GM23338 (cell line): Measurements from ENCODE around the gene MAPKAPK3. TPM values are rescaled to one million over a fixed set of nuclear protein-coding genes. Genes with fewer than 3 reads are reported as not detected.
A peak's percentile ranks its signal among the peaks of the same experiment; 100 is the strongest.

Experiments used
- ATAC-seq: fragments of 200-7000 bp; cut with Tn5 transposase; 3 replicates; pipeline ENCODE4 v1.9.1; 2020
- DNase-seq: peaks from one replicate; pipeline ENCODE4 v3.0.0-alpha.2; 2015; ENCODE audit warnings: low spot score
- H2AFZ ChIP-seq: fragments of 200-600 bp; sonication (generic); 2 replicates; pipeline ENCODE4 v1.8.0; 2016; ENCODE audit warnings: antibody characterized with exemption, mild to moderate bottlenecking, moderate library complexity
- H3F3A ChIP-seq: fragments of 200-600 bp; sonication (generic); replicated peaks from 2 replicates; pipeline ENCODE4 v1.8.0; 2017; ENCODE audit warnings: antibody characterized with exemption, mixed run types, low read depth
- H3K27ac ChIP-seq: fragments of 200-600 bp; sonication (generic); 2 replicates; pipeline ENCODE4 v1.6.1; 2016; ENCODE audit warnings: low read depth
- H3K27me3 ChIP-seq: fragments of 200-600 bp; sonication (generic); 2 replicates; pipeline ENCODE4 v1.8.0; 2016; ENCODE audit warnings: mild to moderate bottlenecking, mixed run types, moderate library complexity; ENCODE audit not compliant: insufficient read depth
- H3K36me3 ChIP-seq: fragments of 200-600 bp; sonication (generic); 2 replicates; pipeline ENCODE4 v1.8.0; 2016; ENCODE audit warnings: mild to moderate bottlenecking; ENCODE audit not compliant: insufficient read depth
- H3K4me1 ChIP-seq: fragments of 200-600 bp; sonication (generic); 2 replicates; pipeline ENCODE4 v1.8.0; 2016; ENCODE audit warnings: mild to moderate bottlenecking, moderate library complexity; ENCODE audit not compliant: insufficient read depth
- H3K4me2 ChIP-seq: fragments of 200-600 bp; sonication (generic); 2 replicates; pipeline ENCODE4 v1.7.1; 2017; ENCODE audit warnings: mixed run types
- H3K4me3 ChIP-seq: fragments of 200-600 bp; sonication (generic); 2 replicates; pipeline ENCODE4 v1.6.1; 2016; ENCODE audit warnings: mixed run types
- H3K79me2 ChIP-seq: fragments of 200-600 bp; sonication (generic); replicated peaks from 2 replicates; pipeline ENCODE4 v1.8.0; 2017; ENCODE audit warnings: mild to moderate bottlenecking; ENCODE audit not compliant: insufficient read depth
- H3K9me2 ChIP-seq: fragments of 200-600 bp; sonication (generic); 2 replicates; pipeline ENCODE4 v1.8.0; 2017; ENCODE audit not compliant: insufficient read depth
- H4K20me1 ChIP-seq: fragments of 200-600 bp; sonication (generic); replicated peaks from 2 replicates; pipeline ENCODE4 v1.8.0; 2017; ENCODE audit warnings: mild to moderate bottlenecking; ENCODE audit not compliant: insufficient read depth
- H3K27ac Mint-ChIP-seq: 2 replicates; pipeline ENCODE4 v1.8.0; 2020; ENCODE audit warnings: inconsistent platforms, mild to moderate bottlenecking, moderate library complexity, mixed read lengths
- H3K27me3 Mint-ChIP-seq: 3 replicates; pipeline ENCODE4 v1.8.0; 2022; ENCODE audit warnings: low read depth, mild to moderate bottlenecking, moderate library complexity, mixed read lengths, inconsistent platforms; ENCODE audit not compliant: insufficient read depth, poor library complexity
- H3K36me3 Mint-ChIP-seq: 3 replicates; pipeline ENCODE4 v1.8.0; 2021; ENCODE audit warnings: low read depth, mild to moderate bottlenecking, inconsistent platforms, moderate library complexity, mixed read lengths
- H3K4me1 Mint-ChIP-seq: 3 replicates; pipeline ENCODE4 v1.8.0; 2020; ENCODE audit warnings: mild to moderate bottlenecking, inconsistent platforms, mixed read lengths
- H3K4me3 Mint-ChIP-seq: 3 replicates; pipeline ENCODE4 v1.8.0; 2021; ENCODE audit warnings: moderate library complexity, mild to moderate bottlenecking, inconsistent platforms, mixed read lengths
- H3K9me3 Mint-ChIP-seq: 3 replicates; pipeline ENCODE4 v1.8.0; 2020; ENCODE audit warnings: moderate library complexity, mild to moderate bottlenecking, inconsistent platforms, mixed read lengths
- CREB1 ChIP-seq: fragments of 250-450 bp; sonication (Bioruptor Pico); IDR thresholded peaks from 2 replicates; pipeline ENCODE4 v1.5.0; 2020; ENCODE audit warnings: low read depth, mild to moderate bottlenecking, moderate library complexity
- CTCF ChIP-seq, 2 experiments: fragments of 200-600 bp in 1 of 2; sonication (generic) in 1 of 2; conservative IDR thresholded peaks; 2 replicates each; pipeline versions ENCODE4 v1.5.1 to v1.6.1; 2016 to 2017; ENCODE audit warnings: antibody characterized with exemption in 2 of 2, low read depth in 2 of 2, mild to moderate bottlenecking in 2 of 2, moderate library complexity in 1 of 2
- ETS1 ChIP-seq: IDR thresholded peaks from 2 replicates; pipeline ENCODE4 v1.6.1; 2016; ENCODE audit warnings: antibody characterized with exemption
- EZH2 ChIP-seq: fragments of 200-600 bp; sonication (generic); IDR thresholded peaks from one replicate; pipeline ENCODE4 v1.8.0; 2017; ENCODE audit warnings: antibody characterized with exemption, mild to moderate bottlenecking, low read depth; ENCODE audit not compliant: unreplicated experiment
- EZH2phosphoT487 ChIP-seq: fragments of 200-600 bp; sonication (generic); IDR thresholded peaks from one replicate; pipeline ENCODE4 v1.8.1; 2018; ENCODE audit warnings: antibody characterized with exemption; ENCODE audit not compliant: unreplicated experiment
- JUNB ChIP-seq: IDR thresholded peaks from one replicate; pipeline ENCODE4 v1.6.1; 2016; ENCODE audit warnings: antibody characterized with exemption; ENCODE audit not compliant: unreplicated experiment
- NANOG ChIP-seq: IDR thresholded peaks from 2 replicates; pipeline ENCODE4 v1.6.1; 2016; ENCODE audit warnings: antibody characterized with exemption, borderline replicate concordance
- POLR2AphosphoS5 ChIP-seq: IDR thresholded peaks from 2 replicates; pipeline ENCODE4 v1.6.1; 2016; ENCODE audit warnings: antibody characterized with exemption, low read depth
- REST ChIP-seq: IDR thresholded peaks from one replicate; pipeline ENCODE4 v1.6.1; 2018; ENCODE audit warnings: antibody characterized with exemption; ENCODE audit not compliant: unreplicated experiment
- STAT1 ChIP-seq: IDR thresholded peaks from one replicate; pipeline ENCODE4 v1.6.1; 2016; ENCODE audit warnings: antibody characterized with exemption; ENCODE audit not compliant: unreplicated experiment
- ZNF114 ChIP-seq: fragments of 250-450 bp; sonication (Bioruptor Pico); IDR thresholded peaks from 2 replicates; pipeline ENCODE4 v1.5.0; 2020; ENCODE audit warnings: mild to moderate bottlenecking, moderate library complexity
- ZNF331 ChIP-seq: fragments of 250-450 bp; sonication (Bioruptor Pico); IDR thresholded peaks from 2 replicates; pipeline ENCODE4 v1.5.0; 2020; ENCODE audit warnings: low read depth, mild to moderate bottlenecking, moderate library complexity
- ZNF462 ChIP-seq: fragments of 250-450 bp; sonication (Bioruptor Pico); IDR thresholded peaks from 2 replicates; pipeline ENCODE4 v1.5.0; 2020; ENCODE audit warnings: mild to moderate bottlenecking, moderate library complexity
- polyA plus RNA-seq: library from polyadenylated mRNA; unstranded; fragments of >200 nt; fragmentation: Nextera tagmentation; extraction: Ambion mirVana; gene quantifications from 2 replicates; pipeline ENCODE4 v1.2.1, GENCODE V29; 2016
- total RNA-seq: library from RNA; depleted of rRNA; stranded (reverse); fragments of >200 nt; shearing (Covaris generic); gene quantifications from 2 replicates; pipeline ENCODE4 v1.2.3, GENCODE V29; 2014

Gene MAPKAPK3
- total and polyA plus RNA-seq, 2 experiments from 2014 or later = 16.5 to 51.1 TPM

- Mint-ChIP-seq H3K36me3 (no peaks in the 10 kb centered on the region), H3K27ac (no peak overlapping the region), H3K27me3 (peaks cover 9% of the 10 kb centered on the region), H3K4me1 (peaks cover 11% of the 10 kb centered on the region; the same call in 2 of the 3 replicates), H3K9me3 (no peaks in the 10 kb centered on the region), H3K4me3 (peak overlapping the region; percentile 97)
- ATAC-seq (no peak), DNase-seq (no peak)
- Histone ChIP-seq H4K20me1 (no peaks in the 10 kb centered on the region), H3K27me3 (peaks cover 13% of the 10 kb centered on the region; the same call in 1 of the 2 replicates), H3K4me1 (no peaks in the 10 kb centered on the region; the same call in 1 of the 2 replicates), H3K9me2 (no peaks in the 10 kb centered on the region), H3K27ac (no peak overlapping the region), H2AFZ (no peak overlapping the region), H3K36me3 (no peaks in the 10 kb centered on the region), H3K79me2 (peaks cover 7% of the 10 kb centered on the region; the same call in 1 of the 2 replicates), H3K4me3 (peak overlapping the region; percentile 96), H3F3A (peaks cover 20% of the 10 kb centered on the region), H3K4me2 (peak overlapping the region; percentile 97)
- TF ChIP-seq CREB1 (CRISPR knock-in tag) = no peak
- TF ChIP-seq ETS1 = no peak
- no peak for TF ChIP-seq NANOG
- TF ChIP-seq ZNF462 (CRISPR knock-in tag) = no peak
- no peak for TF ChIP-seq EZH2phosphoT487
- no peak for TF ChIP-seq EZH2
- TF ChIP-seq REST = no peak
- TF ChIP-seq ZNF331 (CRISPR knock-in tag) = no peak
- TF ChIP-seq JUNB = no peak
- TF ChIP-seq POLR2AphosphoS5 = no peak
- TF ChIP-seq ZNF114 (CRISPR knock-in tag) = no peak
- TF ChIP-seq CTCF (conservative IDR thresholded peaks at IDR 0.05; ENCODE audit: low read depth in 2 of 2) = no peak
- TF ChIP-seq STAT1 = no peak
Observed at GRCh38 chr3:50570508-50571279, 46.3 kb upstream of the MAPKAPK3 start.
